H1 (cell line): ENCODE data around the gene YEATS4. TPM values are rescaled to one million over a fixed set of nuclear protein-coding genes. Genes with fewer than 3 reads are reported as not detected.

Experiments used
- CTCF ChIA-PET: fragments of 300-600 bp; sonication (Branson Sonifier 250); formaldehyde crosslinking; loops from one replicate; lab custom pipeline; 2021; ENCODE audit not compliant: partially characterized antibody; lab: Charles Lee
- POLR2A ChIA-PET: fragments of 300-600 bp; sonication (Branson Sonifier 250); formaldehyde crosslinking; loops from one replicate; lab custom pipeline; 2021; ENCODE audit warnings: inconsistent platforms; ENCODE audit not compliant: partially characterized antibody; lab: Charles Lee
- DNase-seq, 2 experiments: peaks; one replicate each; pipeline versions ENCODE4 v3.0.0 to v3.0.0-alpha.2; 2010 to 2022; ENCODE audit warnings: low spot score in 2 of 2, low read depth in 1 of 2, mixed read lengths in 1 of 2
- FAIRE-seq: peaks from 2 replicates; lab custom pipeline; 2011; peaks lifted over from hg19 to GRCh38; lab: Jason Lieb, UNC
- H2AFZ ChIP-seq: 2 replicates; pipeline ENCODE4 v1.8.1; 2012; ENCODE audit warnings: low read length, inconsistent platforms
- H2AK5ac ChIP-seq: 2 replicates; pipeline ENCODE4 v1.6.1; 2013; ENCODE audit warnings: low read depth, low read length
- H2BK120ac ChIP-seq: replicated peaks from 2 replicates; pipeline ENCODE3; 2013; ENCODE audit warnings: low read depth, low read length, inconsistent platforms
- H2BK12ac ChIP-seq: 2 replicates; pipeline ENCODE4 v1.6.1; 2013; ENCODE audit warnings: low read depth, low read length
- H2BK15ac ChIP-seq: 2 replicates; pipeline ENCODE4 v1.6.1; 2013; ENCODE audit warnings: low read length
- H2BK20ac ChIP-seq: 2 replicates; pipeline ENCODE4 v1.6.1; 2013; ENCODE audit warnings: low read length
- H2BK5ac ChIP-seq: 2 replicates; pipeline ENCODE4 v1.6.1; 2013; ENCODE audit warnings: low read depth, low read length
- H3K14ac ChIP-seq: 2 replicates; pipeline ENCODE4 v1.6.1; 2013; ENCODE audit warnings: inconsistent platforms; ENCODE audit not compliant: insufficient read length
- H3K18ac ChIP-seq: 2 replicates; pipeline ENCODE4 v1.6.1; 2013; ENCODE audit warnings: low read length; ENCODE audit errors: extremely low read depth
- H3K23ac ChIP-seq: 2 replicates; pipeline ENCODE4 v1.6.1; 2013; ENCODE audit warnings: inconsistent platforms; ENCODE audit not compliant: insufficient read length
- H3K23me2 ChIP-seq: 2 replicates; pipeline ENCODE4 v1.6.1; 2013; ENCODE audit warnings: low read depth, low read length
- H3K27ac ChIP-seq: 2 replicates; pipeline ENCODE4 v1.6.1; 2011; ENCODE audit warnings: low read depth, low read length, inconsistent platforms
- H3K27me3 ChIP-seq, 4 experiments: replicated peaks in 1 of 4; 1 replicate in 1 of 4; 2 replicates in 3 of 4; pipeline versions ENCODE4 v1.6.1 to v1.8.1; 2011 to 2013; ENCODE audit warnings: low read length in 3 of 4, mild to moderate bottlenecking in 3 of 4, inconsistent platforms in 2 of 4, mixed read lengths in 2 of 4, moderate library complexity in 1 of 4; ENCODE audit not compliant: control insufficient read depth in 3 of 4, insufficient read depth in 3 of 4; ENCODE audit errors: extremely low read depth in 1 of 4
- H3K36me3 ChIP-seq, 4 experiments: 2 replicates each; pipeline versions ENCODE4 v1.6.1 to v1.8.1; 2011 to 2013; ENCODE audit warnings: mild to moderate bottlenecking in 4 of 4, low read length in 3 of 4, moderate library complexity in 2 of 4, control low read depth in 1 of 4, inconsistent platforms in 1 of 4; ENCODE audit not compliant: insufficient read depth in 4 of 4, control insufficient read depth in 2 of 4
- H3K4ac ChIP-seq: replicated peaks from 2 replicates; pipeline ENCODE3; 2013; ENCODE audit warnings: low read length, low read depth, mixed read lengths, inconsistent platforms; ENCODE audit not compliant: insufficient read length
- H3K4me1 ChIP-seq, 4 experiments: replicated peaks in 1 of 4; 1 replicate in 1 of 4; 2 replicates in 3 of 4; pipeline versions ENCODE4 v1.6.1 to v1.8.1; 2011 to 2013; ENCODE audit warnings: low read length in 3 of 4, inconsistent platforms in 2 of 4, mixed read lengths in 1 of 4; ENCODE audit not compliant: insufficient read depth in 4 of 4, control insufficient read depth in 3 of 4
- H3K4me2 ChIP-seq, 2 experiments: 2 replicates each; pipeline versions ENCODE4 v1.6.1 to v1.8.1; 2011 to 2013; ENCODE audit warnings: low read depth in 2 of 2, low read length in 2 of 2, control low read depth in 1 of 2, inconsistent platforms in 1 of 2, mild to moderate bottlenecking in 1 of 2; ENCODE audit not compliant: insufficient read depth in 1 of 2
- H3K4me3 ChIP-seq, 4 experiments: fragments of 200-600, 300-600 bp in 1 of 4; sonication (generic), shearing (Covaris generic), sonication (Bioruptor Twin) in 1 of 4; 2 replicates each; pipeline versions ENCODE4 v1.5.1 to v1.8.1; 2011 to 2016; ENCODE audit warnings: low read length in 4 of 4, low read depth in 3 of 4, control low read depth in 2 of 4, inconsistent platforms in 2 of 4, mild to moderate bottlenecking in 2 of 4, mixed read lengths in 1 of 4, moderate library complexity in 1 of 4; ENCODE audit not compliant: insufficient read depth in 2 of 4; ENCODE audit errors: extremely low read depth in 1 of 4
- H3K56ac ChIP-seq: replicated peaks from 2 replicates; pipeline ENCODE3; 2013; ENCODE audit warnings: low read depth, mild to moderate bottlenecking, mixed read lengths, low read length, inconsistent platforms; ENCODE audit not compliant: insufficient read length
- H3K79me1 ChIP-seq: 2 replicates; pipeline ENCODE4 v1.6.1; 2013; ENCODE audit warnings: low read depth, low read length, control low read depth
- H3K79me2 ChIP-seq, 2 experiments: 2 replicates each; pipeline versions ENCODE4 v1.6.1 to v1.8.1; 2012 to 2013; ENCODE audit warnings: low read length in 2 of 2, mild to moderate bottlenecking in 2 of 2, inconsistent platforms in 1 of 2; ENCODE audit not compliant: insufficient read depth in 2 of 2, control insufficient read depth in 1 of 2
- H3K9ac ChIP-seq, 4 experiments: replicated peaks in 1 of 4; 1 replicate in 1 of 4; 2 replicates in 3 of 4; pipeline versions ENCODE4 v1.6.1 to v1.8.1; 2011 to 2013; ENCODE audit warnings: low read depth in 3 of 4, low read length in 3 of 4, control low read depth in 2 of 4, mild to moderate bottlenecking in 2 of 4, moderate library complexity in 2 of 4, inconsistent platforms in 1 of 4; ENCODE audit errors: extremely low read depth in 1 of 4
- H3K9me3 ChIP-seq, 2 experiments: 2 replicates each; pipeline versions ENCODE4 v1.6.1 to v1.8.1; 2012 to 2013; ENCODE audit warnings: mild to moderate bottlenecking in 2 of 2, moderate library complexity in 2 of 2, control low read depth in 1 of 2, inconsistent platforms in 1 of 2, low read depth in 1 of 2, low read length in 1 of 2, mixed read lengths in 1 of 2; ENCODE audit not compliant: insufficient read depth in 2 of 2
- H4K20me1 ChIP-seq, 2 experiments: replicated peaks in 1 of 2; 2 replicates each; pipeline versions ENCODE3 to v1.8.1; 2011 to 2013; ENCODE audit warnings: inconsistent platforms in 2 of 2, low read length in 2 of 2, mild to moderate bottlenecking in 1 of 2; ENCODE audit not compliant: insufficient read depth in 2 of 2, control insufficient read depth in 1 of 2
- H4K5ac ChIP-seq: 2 replicates; pipeline ENCODE4 v1.6.1; 2013; ENCODE audit warnings: low read length, low read depth, mixed read lengths, inconsistent platforms; ENCODE audit not compliant: insufficient read length
- H4K8ac ChIP-seq: 2 replicates; pipeline ENCODE4 v1.8.0; 2013; ENCODE audit warnings: mild to moderate bottlenecking, moderate library complexity, low read length, inconsistent platforms; ENCODE audit not compliant: insufficient read depth; ENCODE audit errors: extremely low read depth
- H4K91ac ChIP-seq: replicated peaks from 2 replicates; pipeline ENCODE3; 2013; ENCODE audit warnings: low read length, mixed read lengths, inconsistent platforms; ENCODE audit not compliant: insufficient read length
- BRCA1 ChIP-seq: IDR thresholded peaks from 2 replicates; pipeline ENCODE4 v1.6.1; 2012; ENCODE audit warnings: low read depth, low read length, improper control_type of control experiment
- CEBPB ChIP-seq: IDR thresholded peaks from 2 replicates; pipeline ENCODE4 v1.6.1; 2012; ENCODE audit warnings: low read depth, low read length
- CHD1 ChIP-seq: IDR thresholded peaks from 2 replicates; pipeline ENCODE4 v1.6.1; 2012; ENCODE audit warnings: low read depth, low read length, improper control_type of control experiment
- EGR1 ChIP-seq: IDR thresholded peaks from 2 replicates; pipeline ENCODE4 v1.6.1; 2011; ENCODE audit warnings: low read depth, low read length, borderline replicate concordance
- FOSL1 ChIP-seq: IDR thresholded peaks from 2 replicates; pipeline ENCODE4 v1.6.1; 2011; ENCODE audit warnings: mild to moderate bottlenecking, low read depth, low read length, moderate library complexity; ENCODE audit not compliant: insufficient read depth
- GABPA ChIP-seq: IDR thresholded peaks from 2 replicates; pipeline ENCODE4 v1.6.1; 2011; ENCODE audit warnings: mild to moderate bottlenecking, low read length, moderate library complexity, borderline replicate concordance; ENCODE audit not compliant: insufficient read depth
- HDAC2 ChIP-seq, 2 experiments: fragments of 300-600 bp in 1 of 2; sonication (generic) in 1 of 2; IDR thresholded peaks; 2 replicates each; pipeline ENCODE4 v1.6.1; 2011 to 2012; ENCODE audit warnings: low read depth in 2 of 2, low read length in 2 of 2, mild to moderate bottlenecking in 2 of 2, moderate library complexity in 2 of 2, borderline replicate concordance in 1 of 2, inconsistent platforms in 1 of 2
- JUND ChIP-seq: IDR thresholded peaks from 2 replicates; pipeline ENCODE4 v1.6.1; 2011; ENCODE audit warnings: mild to moderate bottlenecking, improper control_type of control experiment, low read length
- KDM4A ChIP-seq: IDR thresholded peaks from one replicate; pipeline ENCODE4 v1.7.1; 2012; ENCODE audit warnings: low read depth, mild to moderate bottlenecking, moderate library complexity, low read length, inconsistent platforms; ENCODE audit not compliant: severe bottlenecking
- NANOG ChIP-seq: IDR thresholded peaks from 2 replicates; pipeline ENCODE4 v1.6.1; 2011; ENCODE audit warnings: low read length, low read depth, mild to moderate bottlenecking, inconsistent platforms; ENCODE audit not compliant: insufficient read depth, poor library complexity, severe bottlenecking
- SUZ12 ChIP-seq: fragments of 200-600 bp; sonication (generic); IDR thresholded peaks from 2 replicates; pipeline ENCODE4 v1.6.1; 2012; ENCODE audit warnings: mild to moderate bottlenecking, inconsistent platforms, low read length, moderate library complexity, mixed read lengths
- TEAD4 ChIP-seq: IDR thresholded peaks from 2 replicates; pipeline ENCODE4 v1.6.1; 2012; ENCODE audit warnings: low read depth, low read length, inconsistent platforms, mixed read lengths
- WGBS, 2 experiments: shearing (Covaris generic) in 1 of 2; methylation state at CpG; one replicate each; pipeline versions ENCODE4 v1.1.6 to v1.1.7; 2013 to 2015; ENCODE audit warnings: low lambda C conversion rate in 2 of 2, mixed read lengths in 2 of 2, inconsistent platforms in 1 of 2, low coverage in 1 of 2, missing lambda C conversion rate in 1 of 2; ENCODE audit not compliant: insufficient replicate concordance in 2 of 2, insufficient coverage in 1 of 2, insufficient read length in 1 of 2; ENCODE audit errors: extremely low coverage in 1 of 2, missing lambda C conversion rate in 1 of 2; 5-methylcytosine and 5-hydroxymethylcytosine counted together
- polyA plus RNA-seq, 7 experiments: library from polyadenylated mRNA; depleted of rRNA in 3 of 7; stranded (reverse) in 5 of 7; unstranded in 2 of 7; fragments of >200 nt in 5 of 7; fragments of 200-250 nt in 2 of 7; gene quantifications; 1 replicate in 5 of 7; 2 replicates in 1 of 7; 4 replicates in 1 of 7; pipeline versions ENCODE4 v1.2.1 to v1.2.3, GENCODE V29; 2011 to 2013; ENCODE audit warnings: missing spikeins in 2 of 7, mixed read lengths in 2 of 7
- total RNA-seq: library from RNA; stranded (reverse); fragmentation: NEBNext Ultra II Directional; extraction: Animal tissue kit (Norgen Biotek cat#: 25700); gene quantifications from 2 replicates; pipeline ENCODE4 v1.2.1, GENCODE V29; 2021
- TF ChIP-seq, protein P1 (sequence below): IDR thresholded peaks from 2 replicates; pipeline ENCODE4 v1.6.1; 2012; ENCODE audit warnings: low read length, inconsistent platforms

YEATS4 gene
- total and polyA plus RNA-seq, 2 of the 8 experiments (the other 6 are each of a cell fraction or from before 2014, with no cell fraction given) = 25.7 to 32.5 TPM

DNA sequence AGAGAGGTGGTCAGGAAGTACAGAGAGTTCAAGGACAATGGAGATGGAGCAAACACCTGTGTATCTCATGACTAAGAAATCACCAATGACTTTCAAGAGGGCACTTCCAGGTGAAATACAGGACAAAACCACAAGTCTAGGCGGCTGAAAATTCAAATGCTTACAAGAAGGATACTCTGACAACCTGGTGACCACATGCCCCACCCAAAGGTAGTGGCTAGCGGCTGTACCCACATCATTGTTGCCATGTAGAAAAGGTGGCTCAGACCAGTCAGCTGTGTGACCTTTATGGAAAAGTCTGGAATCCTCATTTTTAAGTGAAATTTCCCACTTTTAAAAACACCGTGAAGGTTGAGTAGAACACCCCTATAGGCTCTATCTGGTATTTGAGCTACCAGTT, 62.0 kb downstream of the YEATS4 start:
- Histone ChIP-seq H2BK120ac (no peak overlapping the region), H3K79me2 (no peaks in the 10 kb centered on the region), H3K4me2 (no peak overlapping the region), H2AFZ (no peak overlapping the region), H3K79me1 (no peaks in the 10 kb centered on the region), H3K14ac (no peak overlapping the region), H3K9me3 (no peaks in the 10 kb centered on the region), H3K23me2 (no peaks in the 10 kb centered on the region), H3K27me3 (no peaks in the 10 kb centered on the region), H3K18ac (no peak overlapping the region), H4K20me1 (no peaks in the 10 kb centered on the region), H4K5ac (no peak overlapping the region), H3K4me1 (no peaks in the 10 kb centered on the region), H3K36me3 (no peaks in the 10 kb centered on the region; a peak in 1 of 8 replicates), H3K27ac (no peak overlapping the region), H2BK15ac (no peak overlapping the region), H2BK20ac (no peak overlapping the region), H3K56ac (no peak overlapping the region), H4K8ac (no peak overlapping the region), H3K9ac (no peak overlapping the region), H2AK5ac (no peak overlapping the region), H3K4me3 (no peak overlapping the region), H3K23ac (no peak overlapping the region), H4K91ac (no peak overlapping the region), H2BK5ac (no peak overlapping the region), H2BK12ac (no peak overlapping the region), H3K4ac (no peak overlapping the region)
- FAIRE-seq = no peak
- 95% methylated on average over 3 of the region's 3 CpGs; no CpG with 5 or more reads in 1 of the 2 experiments for WGBS, 2 experiments
- POLR2A ChIA-PET = no interaction called here
- DNase-seq = no peak
- CTCF ChIA-PET = interaction anchor here (1.0 kb wide), 1 partner anchor 44 kb away, joined by 3 read pairs; no protein-coding TSS in a partner anchor
- TF ChIP-seq NANOG (no peak), HDAC2 (IDR thresholded peaks at IDR 0.05; ENCODE audit: borderline replicate concordance in 1 of 2, low read depth in 2 of 2, low read length in 2 of 2) (no peak), KDM4A (no peak), SUZ12 (no peak), BRCA1 (no peak), JUND (no peak), EGR1 (no peak), TEAD4 (no peak), GABPA (no peak), FOSL1 (no peak), CHD1 (no peak), CEBPB (no peak)
- TF ChIP-seq, protein P1, sequence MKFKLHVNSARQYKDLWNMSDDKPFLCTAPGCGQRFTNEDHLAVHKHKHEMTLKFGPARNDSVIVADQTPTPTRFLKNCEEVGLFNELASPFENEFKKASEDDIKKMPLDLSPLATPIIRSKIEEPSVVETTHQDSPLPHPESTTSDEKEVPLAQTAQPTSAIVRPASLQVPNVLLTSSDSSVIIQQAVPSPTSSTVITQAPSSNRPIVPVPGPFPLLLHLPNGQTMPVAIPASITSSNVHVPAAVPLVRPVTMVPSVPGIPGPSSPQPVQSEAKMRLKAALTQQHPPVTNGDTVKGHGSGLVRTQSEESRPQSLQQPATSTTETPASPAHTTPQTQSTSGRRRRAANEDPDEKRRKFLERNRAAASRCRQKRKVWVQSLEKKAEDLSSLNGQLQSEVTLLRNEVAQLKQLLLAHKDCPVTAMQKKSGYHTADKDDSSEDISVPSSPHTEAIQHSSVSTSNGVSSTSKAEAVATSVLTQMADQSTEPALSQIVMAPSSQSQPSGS = no peak
